Inferior parietal cortex (tissue), 1 donor: ENCODE results near the gene FADS2.
"Not testable (repeated sequence)": the region's sequence is repeated elsewhere in the genome, so short reads cannot be mapped to it uniquely, and the experiment has no call there.

Experiments used
- DNase-seq: peaks from one replicate; pipeline ENCODE4 v3.0.0-alpha.2; 2016; ENCODE audit errors: extremely low spot score

Gene FADS2

DNA sequence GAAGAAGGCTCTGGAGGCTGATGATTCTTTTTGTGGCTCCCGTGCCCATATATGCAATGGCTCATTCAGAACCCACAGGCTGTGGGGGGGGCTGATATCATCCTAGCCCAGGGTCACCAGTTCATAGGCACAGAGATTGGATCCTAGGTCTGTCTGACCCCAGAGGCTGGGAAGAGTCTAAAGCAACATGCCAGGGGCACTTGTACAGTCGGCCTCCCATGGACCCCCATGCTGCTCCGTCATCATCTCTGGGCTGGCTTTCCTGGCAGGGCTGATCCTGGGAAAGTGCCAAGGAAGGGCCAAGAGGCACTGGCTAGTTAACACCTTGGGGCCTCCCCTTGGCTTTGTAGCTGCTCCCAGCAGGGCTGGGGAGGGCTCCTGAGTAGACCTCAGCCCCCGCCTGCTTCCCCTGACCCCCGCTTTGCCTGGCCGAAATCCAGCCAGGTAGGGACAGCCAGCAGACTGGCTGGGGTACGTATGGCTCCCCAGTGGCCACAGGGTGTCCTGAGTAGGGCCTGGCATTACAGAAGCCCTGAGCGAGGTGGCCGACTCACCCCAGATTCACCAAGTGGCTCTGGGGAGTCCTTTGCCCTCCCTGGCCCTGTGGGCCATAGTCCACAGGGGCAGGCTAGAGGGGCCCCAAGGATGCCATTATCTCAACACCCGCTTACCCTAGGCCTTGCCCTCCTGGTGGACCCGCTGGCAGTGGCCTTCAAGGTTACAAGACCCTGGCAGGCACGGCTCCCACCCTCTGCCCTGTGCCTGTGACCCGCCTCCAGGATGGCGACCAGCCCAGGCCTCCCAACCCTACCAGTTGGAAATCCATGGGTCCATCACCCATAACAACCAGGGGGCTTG, 40.7 kb downstream of the FADS2 start:
- no peak for DNase-seq

DNA sequence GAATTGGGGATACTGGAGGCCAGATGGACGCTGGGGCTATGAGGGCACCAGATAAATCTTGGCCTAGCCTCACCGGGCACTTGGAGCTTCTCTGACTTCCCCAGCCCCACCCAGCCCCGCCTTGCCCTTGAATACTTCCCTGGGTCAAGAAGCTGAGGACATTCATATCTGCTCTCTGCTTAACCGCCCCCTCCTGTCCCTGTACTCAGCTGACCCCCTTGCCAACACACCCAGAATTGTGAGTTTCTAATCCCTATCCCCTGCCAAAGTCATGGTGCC, 41.3 kb downstream of the FADS2 start:
- DNase-seq: no peak

GRCh38 chr11:61869708-61870451, 41.8 kb downstream of the FADS2 start:
- DNase-seq: no peak

- DNase-seq: no peak
Observed at GRCh38 chr11:61870541-61871031, 42.5 kb downstream of the FADS2 start.

DNA sequence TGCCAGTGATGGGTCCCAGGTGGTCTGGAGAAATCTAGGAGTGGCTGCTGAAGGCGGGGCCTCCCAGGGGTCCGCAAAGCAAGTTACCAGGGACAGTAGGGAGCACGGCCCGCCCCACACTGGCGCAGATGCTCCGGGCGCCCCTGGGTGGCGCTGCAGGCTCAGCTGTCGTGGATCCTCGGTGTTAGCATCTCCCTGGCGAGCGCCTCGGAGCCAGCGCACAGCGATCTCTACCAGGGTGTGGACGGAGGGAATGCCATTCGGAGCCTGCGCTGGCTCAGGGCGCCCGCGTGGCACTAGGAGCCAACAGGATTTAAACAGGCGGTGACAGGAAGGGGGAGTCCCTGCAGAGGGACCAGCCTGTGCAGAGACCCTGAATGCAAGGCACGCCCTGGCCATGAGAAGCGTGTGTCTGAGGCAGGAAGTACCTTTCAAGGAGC, 43.1 kb downstream of the FADS2 start:
- DNase-seq: peak; percentile 79

- DNase-seq: no peak
Observed at GRCh38 chr11:61872935-61873565, 45.0 kb downstream of the FADS2 start.

DNA sequence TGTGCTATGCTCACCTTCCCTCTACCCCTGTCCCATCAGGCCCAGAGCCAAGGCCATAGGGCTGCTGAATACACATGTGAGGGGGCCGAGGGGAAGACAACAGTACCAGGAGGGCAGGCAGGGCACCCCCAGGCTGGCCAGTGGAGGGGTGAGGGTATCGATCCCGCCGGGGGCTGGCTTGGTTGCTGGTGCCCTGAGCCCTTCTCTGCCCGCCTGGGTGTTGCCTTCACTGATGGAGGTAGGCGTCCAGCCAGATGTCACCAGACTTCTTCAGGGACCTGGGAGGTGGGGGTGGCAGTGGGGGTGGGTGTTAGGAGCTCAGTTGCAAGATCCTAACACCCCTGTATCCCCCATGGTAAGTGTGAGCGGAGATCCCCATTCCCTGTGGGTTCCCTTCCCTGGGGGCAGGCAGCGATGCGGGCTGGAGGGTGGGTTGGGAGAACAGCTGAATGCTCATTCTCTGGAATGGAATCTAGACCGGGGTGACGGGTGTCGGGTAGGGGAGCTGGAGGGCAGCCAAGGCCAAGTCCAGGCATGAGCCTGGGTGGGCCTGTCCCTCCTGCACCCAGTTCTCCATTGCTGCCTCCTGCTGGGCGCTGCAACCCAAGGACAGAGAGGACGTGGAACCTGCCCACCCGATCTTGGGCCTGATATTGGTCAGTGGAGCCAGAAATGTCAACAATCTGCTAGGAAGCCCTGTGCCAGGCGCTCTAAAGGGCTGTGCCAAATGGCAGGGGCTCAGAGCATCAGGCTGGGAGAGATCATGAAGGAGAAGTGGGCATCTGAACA, 45.7 kb downstream of the FADS2 start:
- no peak for DNase-seq

- no peak for DNase-seq
Observed at GRCh38 chr11:61874377-61874809, 46.3 kb downstream of the FADS2 start.

DNA sequence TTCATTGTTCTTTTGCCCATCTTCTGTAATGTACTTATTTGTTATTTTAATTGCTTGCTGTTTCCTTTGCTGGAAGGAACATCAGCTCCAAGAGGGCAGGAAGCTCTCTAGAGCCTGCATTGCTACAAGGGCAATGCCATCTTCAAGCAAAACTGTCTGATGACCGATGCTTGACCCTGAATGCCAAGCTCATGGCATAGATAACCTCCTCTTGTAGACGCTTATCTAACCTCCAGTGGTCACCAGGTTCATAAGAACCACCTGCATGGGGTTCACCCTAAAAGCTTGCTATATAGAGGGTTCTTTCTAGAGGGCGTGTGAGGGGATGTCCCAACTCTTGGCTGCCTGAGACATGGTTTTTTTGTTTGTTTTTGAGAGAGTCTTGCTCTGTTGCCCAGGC, 46.8 kb downstream of the FADS2 start:
- no peak for DNase-seq

GRCh38 chr11:61875698-61876097, 47.6 kb downstream of the FADS2 start:
- DNase-seq: no peak

- no peak for DNase-seq
Observed at GRCh38 chr11:61879152-61879551, 51.1 kb downstream of the FADS2 start.

DNA sequence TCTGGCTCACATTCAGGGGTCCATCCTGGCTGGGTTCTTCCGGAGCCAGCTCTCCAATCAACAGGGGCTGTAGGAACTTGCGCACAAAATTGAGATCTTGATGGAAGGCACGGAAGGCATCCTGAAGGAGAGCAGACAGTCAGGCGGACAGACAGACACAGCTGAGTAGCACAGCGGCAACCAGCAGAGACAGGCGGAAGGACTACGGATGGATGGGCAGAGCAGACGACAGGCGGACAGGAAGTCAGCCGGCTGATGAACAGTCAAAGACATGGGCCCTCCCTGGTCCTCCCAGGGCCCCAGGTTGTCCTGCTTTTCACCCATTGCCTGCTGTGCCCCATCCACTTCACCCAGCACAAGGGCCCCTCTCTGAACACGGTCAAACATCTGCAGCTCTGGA, 51.9 kb downstream of the FADS2 start:
- no peak for DNase-seq

- DNase-seq: no peak
Observed at GRCh38 chr11:61880454-61880853, 52.4 kb downstream of the FADS2 start.

DNA sequence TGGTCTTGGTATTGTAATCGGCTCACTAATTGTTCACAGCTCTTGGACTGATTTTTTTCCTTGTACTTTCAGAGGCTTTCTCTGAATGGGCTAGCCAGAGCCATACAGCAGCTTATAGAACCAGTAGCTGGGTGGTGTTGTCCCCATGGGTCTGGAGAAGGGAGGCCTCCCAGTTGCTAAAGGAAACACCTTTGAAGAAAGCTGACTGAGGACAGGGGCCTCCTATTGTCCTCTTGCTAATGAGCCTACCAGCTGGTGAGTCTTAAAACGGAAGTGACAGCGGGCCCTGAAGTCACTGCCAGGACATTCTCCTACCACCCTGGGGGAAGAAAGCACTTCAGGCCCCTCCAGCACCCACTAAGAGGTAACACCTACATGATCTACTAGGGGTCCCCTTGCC, 53.3 kb downstream of the FADS2 start:
- DNase-seq: no peak

- DNase-seq: not testable (repeated sequence)
Observed at GRCh38 chr11:61882267-61882666, 54.2 kb downstream of the FADS2 start.

GRCh38 chr11:61882879-61883278, 54.8 kb downstream of the FADS2 start:
- DNase-seq: no peak

DNA sequence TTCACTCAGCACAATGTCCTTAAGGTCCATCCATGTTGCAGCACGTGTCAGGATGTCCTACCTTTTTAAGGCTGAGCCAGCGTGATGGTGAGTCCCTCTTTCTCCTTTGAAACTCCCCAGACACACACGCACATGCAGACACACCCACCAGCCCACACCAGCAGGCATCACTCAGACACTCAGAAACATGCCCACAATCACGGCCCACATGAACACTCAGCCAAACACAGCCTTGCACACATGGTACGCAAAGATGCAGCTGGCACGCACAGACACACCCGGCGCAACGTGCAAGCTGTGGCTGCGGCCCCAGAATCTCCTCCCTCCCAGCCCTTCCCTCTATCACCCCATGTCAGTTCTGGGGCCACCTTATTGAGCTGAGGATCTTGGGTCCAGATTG, 55.2 kb downstream of the FADS2 start:
- DNase-seq: no peak

- DNase-seq: no peak
Observed at GRCh38 chr11:61883947-61884346, 55.8 kb downstream of the FADS2 start.

DNA sequence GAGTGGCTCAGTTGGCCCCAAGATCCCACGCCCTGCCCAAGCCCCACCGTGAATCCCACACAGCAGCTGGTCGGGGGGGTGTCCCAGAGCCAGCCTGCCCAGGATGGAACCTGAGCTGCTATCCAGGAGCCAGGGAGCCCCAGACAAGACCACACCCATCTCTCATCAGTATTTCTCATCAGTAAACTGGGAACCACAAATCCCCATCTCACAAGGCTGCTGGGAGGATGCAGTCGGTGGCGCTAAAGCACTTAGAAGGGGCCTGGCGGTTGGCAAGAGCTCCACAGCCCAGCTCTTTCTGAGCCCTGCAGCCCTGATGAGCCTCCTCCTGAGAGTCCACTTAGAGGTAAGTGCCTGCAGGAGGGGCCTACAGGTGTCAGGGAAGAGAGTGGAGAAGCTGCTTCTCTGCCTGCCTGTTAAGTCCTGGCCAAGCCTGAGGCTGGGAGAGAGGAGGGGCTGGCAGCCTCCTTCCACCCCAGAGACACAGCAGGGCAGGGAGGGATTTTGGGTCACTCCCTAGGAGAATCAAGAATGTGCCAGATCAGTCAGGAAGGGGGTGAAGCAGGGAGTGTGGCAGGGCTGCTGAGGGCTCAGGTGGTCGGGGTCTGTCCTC, 57.2 kb downstream of the FADS2 start:
- no peak for DNase-seq

DNA sequence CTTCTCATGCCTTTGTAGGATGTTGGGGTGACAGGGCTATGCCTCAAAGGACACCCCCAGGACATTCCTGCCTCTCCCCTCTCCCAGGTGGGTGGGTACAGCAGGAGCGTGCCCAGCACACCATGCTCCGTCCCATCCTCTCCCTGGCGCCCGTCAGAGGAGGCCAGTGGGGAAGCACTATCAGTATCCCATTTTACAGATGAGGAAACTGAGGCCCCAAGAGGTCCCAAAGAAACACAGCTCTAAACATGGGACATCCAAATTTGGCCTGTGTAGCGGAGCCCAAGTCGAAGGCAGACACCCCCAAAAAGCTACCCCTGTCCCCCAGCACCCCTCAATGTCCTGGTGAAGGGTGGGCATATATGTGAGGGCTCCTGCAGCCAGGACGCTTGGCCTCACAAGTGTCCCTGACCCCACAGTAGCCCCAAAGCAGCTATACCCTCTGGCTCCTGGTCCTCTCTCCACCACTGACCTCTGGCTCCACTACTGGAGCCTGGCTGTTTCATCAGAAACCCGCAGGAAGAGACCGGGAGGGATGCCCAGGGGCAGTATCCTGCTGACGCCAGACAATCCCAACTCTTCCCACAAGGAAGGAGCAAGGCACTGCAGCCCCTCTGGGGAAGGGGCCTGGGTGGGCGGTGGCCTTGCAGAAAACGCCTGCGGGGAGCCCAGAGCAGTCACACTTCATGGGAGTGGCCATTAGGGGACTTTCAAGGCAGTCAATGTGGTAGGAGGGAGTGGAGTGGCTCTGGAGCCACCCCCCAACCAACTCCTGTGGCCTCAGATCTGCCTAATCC, 57.9 kb downstream of the FADS2 start:
- no peak for DNase-seq

DNA sequence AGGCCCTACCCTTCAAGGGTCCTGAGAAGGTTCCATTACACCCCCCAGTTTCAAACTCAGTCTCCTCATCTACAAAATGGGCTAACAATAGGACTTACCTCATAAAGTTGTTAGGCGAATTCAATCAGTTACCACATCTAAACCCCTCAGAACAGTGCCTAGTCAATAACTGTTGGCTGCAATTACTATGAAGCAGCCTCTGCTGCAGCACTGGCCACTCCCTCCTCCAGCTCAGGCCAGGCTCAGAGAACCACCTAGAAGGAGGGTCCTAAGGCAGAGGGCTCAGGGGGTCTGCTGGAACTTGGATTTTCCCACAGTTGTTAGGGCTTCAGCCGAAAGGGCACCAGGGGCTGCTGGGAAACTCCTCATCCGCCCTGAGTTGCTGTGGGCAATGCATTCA, 58.5 kb downstream of the FADS2 start:
- DNase-seq: no peak
